Right cardiac atrium (tissue), 5 donors: ENCODE data around the gene EPS8L3. TPM values are rescaled to one million over a fixed set of nuclear protein-coding genes. Genes with fewer than 3 reads are reported as not detected.
A peak's percentile ranks its signal among the peaks of the same experiment; 100 is the strongest.

Source experiments
- ATAC-seq, 2 donors: fragments of 200-7000 bp; cut with Tn5 transposase; one replicate each; pipeline versions ENCODE4 v1.8.0 to v1.9.1; 2020; ENCODE audit warnings: moderate library complexity in 2 of 2, mild to moderate bottlenecking in 1 of 2
- DNase-seq, 3 donors: peaks; one replicate each; pipeline ENCODE4 v3.0.0-alpha.2; 2020
- H3K27ac ChIP-seq: one replicate; pipeline ENCODE4 v1.5.1; 2013; ENCODE audit warnings: mild to moderate bottlenecking, low read length, control low read depth, moderate library complexity
- H3K27me3 ChIP-seq: one replicate; pipeline ENCODE4 v1.6.1; 2013; ENCODE audit not compliant: control insufficient read depth, insufficient read depth
- H3K4me1 ChIP-seq: one replicate; pipeline ENCODE4 v1.6.1; 2013; ENCODE audit warnings: low read length; ENCODE audit not compliant: control insufficient read depth, insufficient read depth
- H3K4me3 ChIP-seq: one replicate; pipeline ENCODE4 v1.5.1; 2013; ENCODE audit warnings: low read length, control low read depth
- H3K9me3 ChIP-seq: one replicate; pipeline ENCODE4 v1.6.1; 2013; ENCODE audit warnings: low read length; ENCODE audit not compliant: control insufficient read depth
- WGBS: extraction: QIAGEN DNeasy Blood & Tissue Kit; methylation state at CpG from one replicate; pipeline ENCODE4 v1.1.7; 2013; 5-methylcytosine and 5-hydroxymethylcytosine counted together
- intact Hi-C, 4 donors: fragments of 100-400 bp; cut with DNase I; formaldehyde crosslinking; loops; one replicate each; pipeline versions ENCODE4 v1.11.0 to v1.14.0; 2022 to 2023
- polyA plus RNA-seq: library from polyadenylated mRNA; stranded (reverse); fragments of 200-250 nt; gene quantifications from one replicate; pipeline ENCODE4 v1.2.3, GENCODE V29; 2013
- total RNA-seq, 4 donors: library from RNA; stranded (reverse); fragmentation: NEBNext Ultra II Directional; extraction: Animal tissue kit (Norgen Biotek cat#: 25700); gene quantifications; one replicate each; pipeline ENCODE4 v1.2.1, GENCODE V29; 2021
- donor health status: healthy with polysubstance abuse.
- donor health status: DM: no; HTN: yes; CAD: no.
- donor health status: DM: no; HTN: no; CAD: no.
- donor health status: DM: no; HTN: yes; CAD: no; lungs with severe emphysema.
- donor health status: DM: yes; HTN: yes; CAD: no.

Gene EPS8L3
- total and polyA plus RNA-seq, 5 donors = not detected

- 88% methylated on average over 6 of the region's 6 CpGs for WGBS
- H3K27me3 ChIP-seq = no peaks in the 10 kb centered on the region
- ATAC-seq = no peak
- no peak overlapping the region for H3K27ac ChIP-seq
- H3K9me3 ChIP-seq = no peaks in the 10 kb centered on the region
- intact Hi-C loops = loop anchor here in 3 of 4 donors (2.0 to 10.0 kb wide), 2 partner anchors 208 to 232 kb away; partner anchors contain the start of genes AHCYL1 (in 2 of the 3) and GNAI3 (in 1 of the 3)
- H3K4me1 ChIP-seq = no peaks in the 10 kb centered on the region
- no peak overlapping the region for H3K4me3 ChIP-seq
- DNase-seq = no peak
Measured at GRCh38 chr1:109776206-109776835, 12.6 kb upstream of the EPS8L3 start.

GRCh38 chr1:109775398-109775797 is 11.7 kb upstream of the EPS8L3 start:
- H3K4me1 ChIP-seq = no peaks in the 10 kb centered on the region
- intact Hi-C loops = loop anchor here in 1 of 4 donors (10.0 kb wide), 1 partner anchor 231 kb away; the partner anchor contains the start of gene GNAI3
- H3K27me3 ChIP-seq = no peaks in the 10 kb centered on the region
- 22% methylated on average over 1 of the region's 1 CpG for WGBS
- H3K4me3 ChIP-seq = no peak overlapping the region
- H3K9me3 ChIP-seq = no peaks in the 10 kb centered on the region
- DNase-seq (no peak), ATAC-seq (no peak)
- H3K27ac ChIP-seq = no peak overlapping the region

DNA sequence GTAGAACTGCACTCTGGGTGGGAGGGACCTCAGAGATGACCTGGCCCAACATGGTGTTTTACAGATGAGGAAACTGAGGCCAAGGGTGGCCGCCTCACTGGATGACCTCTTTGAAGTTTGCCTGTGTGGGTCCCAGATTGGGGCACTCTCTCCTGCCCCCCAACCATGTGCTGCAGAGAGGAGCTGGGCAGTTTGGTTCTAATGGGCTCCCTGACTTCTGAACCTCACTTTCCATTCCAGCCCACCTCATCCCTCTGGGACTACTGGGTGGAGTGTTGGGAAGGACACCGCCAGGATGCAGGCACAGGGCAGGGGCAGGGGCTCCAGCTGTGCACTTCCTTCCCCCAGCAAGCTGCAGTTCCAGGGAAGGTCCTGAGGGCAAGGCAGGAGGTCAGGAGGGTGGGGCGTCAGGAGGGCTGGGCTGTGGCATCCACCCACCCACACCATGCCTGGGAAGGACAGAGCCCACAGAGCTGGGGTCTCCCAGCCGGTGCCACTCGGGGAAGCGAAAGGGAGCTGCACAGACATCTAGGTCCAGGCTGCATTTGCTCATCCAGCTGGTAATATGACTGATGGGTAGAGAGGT is 10.3 kb upstream of the EPS8L3 start:
- H3K4me3 ChIP-seq = no peak overlapping the region
- H3K27ac ChIP-seq = no peak overlapping the region
- intact Hi-C loops = loop anchor here (2.0 to 10.0 kb wide), 5 partner anchors 132 to 229 kb away; partner anchors contain the start of gene GNAI3 (in 3 of the 4)
- H3K9me3 ChIP-seq = no peaks in the 10 kb centered on the region
- no peaks in the 10 kb centered on the region for H3K4me1 ChIP-seq
- peak; percentile 1 to 2 for ATAC-seq
- DNase-seq = peak in 1 of 3 donors; percentile 14
- H3K27me3 ChIP-seq = no peaks in the 10 kb centered on the region
- WGBS = 57% methylated on average over 6 of the region's 6 CpGs

GRCh38 chr1:109773203-109773899 is 9.6 kb upstream of the EPS8L3 start:
- intact Hi-C loops = loop anchor here (2.0 to 10.0 kb wide), 5 partner anchors 131 to 229 kb away; partner anchors contain the start of gene GNAI3 (in 3 of the 4)

DNA sequence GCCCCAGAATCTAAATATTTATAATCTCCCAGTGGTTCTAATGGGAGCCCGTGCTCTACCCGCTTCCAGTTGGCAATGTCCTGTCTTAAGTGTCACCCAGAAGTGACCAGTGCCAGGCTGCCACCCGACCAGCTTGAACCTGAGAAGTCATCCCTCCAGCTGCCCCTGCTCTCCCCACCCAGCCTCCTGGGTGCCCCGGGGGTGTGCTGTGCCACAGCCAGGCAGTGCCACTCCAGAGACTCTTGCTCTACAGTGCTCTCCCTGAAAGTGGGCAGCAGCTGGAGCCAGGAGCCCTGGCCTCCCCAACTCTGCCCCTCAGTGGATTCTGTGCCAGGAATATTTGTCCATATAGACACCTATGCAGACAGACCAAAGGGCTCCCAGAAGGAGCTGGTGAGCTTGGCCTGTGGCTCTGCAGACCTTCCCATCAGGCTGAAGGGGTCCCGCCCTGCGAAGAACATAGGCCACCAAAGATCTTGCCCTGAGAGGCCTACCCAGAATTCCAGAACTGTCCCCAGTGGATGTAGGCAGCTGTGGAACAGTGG is 9.0 kb upstream of the EPS8L3 start:
- Histone ChIP-seq H3K9me3 (no peaks in the 10 kb centered on the region), H3K27me3 (no peaks in the 10 kb centered on the region), H3K4me3 (no peak overlapping the region), H3K27ac (no peak overlapping the region), H3K4me1 (no peaks in the 10 kb centered on the region)
- DNase-seq = peak in 1 of 3 donors; percentile 6
- intact Hi-C loops = loop anchor here (2.0 to 10.0 kb wide), 5 partner anchors 130 to 228 kb away; partner anchors contain the start of gene GNAI3 (in 3 of the 4)
- no peak for ATAC-seq
- WGBS = 93% methylated on average over 6 of the region's 6 CpGs

More at GRCh38 chr1:109773203-109773899, 9.6 kb upstream of the EPS8L3 start:
- DNase-seq = peak; percentile 85 to 92 (median 92)
- H3K4me3 ChIP-seq = no peak overlapping the region
- H3K27ac ChIP-seq = no peak overlapping the region
- no peaks in the 10 kb centered on the region for H3K9me3 ChIP-seq
- H3K27me3 ChIP-seq = no peaks in the 10 kb centered on the region
- H3K4me1 ChIP-seq = no peaks in the 10 kb centered on the region
- ATAC-seq = peak; percentile 86 to 87
- 40% methylated on average over 17 of the region's 17 CpGs for WGBS

DNA sequence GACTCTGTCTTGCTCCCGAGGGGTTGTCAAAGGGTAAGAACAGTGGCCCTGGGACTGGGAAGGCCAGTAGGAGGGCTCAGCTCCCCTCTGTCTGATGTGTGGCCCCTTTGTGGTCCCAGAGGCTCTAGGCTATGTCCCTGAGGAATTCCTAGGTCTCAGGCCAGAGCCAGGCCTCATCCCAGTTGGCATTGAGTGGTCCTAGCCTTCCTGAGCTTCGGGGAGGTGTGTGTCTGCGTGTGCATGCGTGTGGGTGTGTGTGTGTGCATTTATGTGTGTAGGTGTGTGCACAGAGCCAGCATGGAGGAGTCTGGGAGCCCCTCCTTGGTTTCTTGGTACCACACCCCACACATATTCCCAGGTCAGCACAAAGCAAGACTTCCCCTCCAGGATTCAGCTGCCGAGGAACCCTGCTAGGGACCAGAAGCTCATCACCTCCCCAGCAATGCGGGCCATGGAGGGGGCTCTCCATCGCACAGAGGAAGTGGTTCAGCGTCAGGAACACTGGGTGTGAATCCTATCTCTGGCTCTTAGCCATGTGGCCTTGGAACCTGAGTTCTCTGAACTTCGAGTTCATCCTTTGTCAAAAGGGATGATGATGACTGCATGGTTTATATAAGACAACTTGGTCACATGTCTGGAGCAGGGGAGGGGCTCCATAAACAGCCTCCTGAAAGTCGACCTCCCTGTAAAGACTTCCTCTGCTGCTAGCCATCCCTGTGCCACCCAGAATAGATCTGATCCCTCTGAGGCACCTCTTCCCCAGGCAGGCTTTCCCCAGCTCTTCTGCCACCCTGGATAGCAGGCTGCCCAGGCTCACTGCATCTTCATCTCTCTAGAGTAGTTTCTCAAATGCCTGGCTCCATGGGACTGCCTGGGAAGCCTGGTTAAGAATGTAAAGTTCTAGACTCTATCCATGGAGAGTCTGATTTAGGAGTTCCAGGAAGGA is 8.3 kb upstream of the EPS8L3 start:
- WGBS = 59% methylated on average over 10 of the region's 10 CpGs
- Histone ChIP-seq H3K4me1 (no peaks in the 10 kb centered on the region), H3K9me3 (no peaks in the 10 kb centered on the region), H3K27me3 (no peaks in the 10 kb centered on the region), H3K27ac (no peak overlapping the region), H3K4me3 (no peak overlapping the region)
- ATAC-seq (no peak), DNase-seq (peak in 1 of 3 donors; percentile 12)
- intact Hi-C loops = loop anchor here (2.0 to 10.0 kb wide), 5 partner anchors 130 to 227 kb away; partner anchors contain the start of gene GNAI3 (in 3 of the 4)

- Histone ChIP-seq H3K9me3 (no peaks in the 10 kb centered on the region), H3K27ac (no peak overlapping the region), H3K27me3 (no peaks in the 10 kb centered on the region), H3K4me3 (no peak overlapping the region), H3K4me1 (no peaks in the 10 kb centered on the region)
- ATAC-seq = peak; percentile 7 to 30
- 57% methylated on average over 11 of the region's 11 CpGs for WGBS
- intact Hi-C loops = loop anchor here in 3 of 4 donors (5.0 to 10.0 kb wide), 3 partner anchors 128 to 226 kb away; partner anchors contain the start of gene GNAI3 (in 3 of the 3)
- peak; percentile 41 to 80 (median 80) for DNase-seq
Measured at GRCh38 chr1:109770331-109771095, 6.8 kb upstream of the EPS8L3 start.

DNA sequence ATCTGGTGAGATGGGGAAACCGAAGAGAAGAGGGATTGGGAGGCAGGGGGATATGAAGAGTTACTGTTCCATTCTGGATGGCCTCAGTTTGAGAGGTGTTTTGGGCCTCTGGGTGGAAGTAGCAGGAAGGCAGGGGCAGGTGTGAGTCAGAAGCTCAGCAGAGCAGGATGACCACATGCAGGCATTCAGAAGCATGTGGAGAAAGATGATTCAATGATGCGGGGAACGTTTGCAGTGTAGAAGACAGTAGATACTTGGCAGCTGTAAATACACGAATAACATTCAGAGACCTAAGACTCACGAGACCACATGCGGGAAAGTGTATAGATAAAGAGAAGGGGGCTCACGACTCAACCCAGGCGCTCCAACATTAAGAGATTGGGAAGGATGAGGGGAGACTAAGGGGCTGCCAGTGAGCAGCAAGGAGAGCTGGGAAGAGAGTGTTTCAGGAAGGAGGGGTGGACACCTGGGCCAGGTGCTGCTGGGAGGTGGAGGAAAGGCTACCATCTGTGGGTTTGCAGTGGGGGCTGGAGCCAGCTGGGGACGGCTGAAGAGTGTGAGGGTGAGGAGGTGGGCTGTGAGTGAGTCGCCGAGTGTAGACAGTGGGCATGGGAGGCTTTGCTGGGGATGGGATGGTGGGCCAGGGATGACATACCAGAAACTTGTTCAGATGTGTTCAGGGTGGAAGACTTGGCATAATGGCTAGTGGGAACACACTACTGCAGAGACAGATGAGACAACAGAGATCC is 5.8 kb upstream of the EPS8L3 start:
- Histone ChIP-seq H3K4me1 (no peaks in the 10 kb centered on the region), H3K27ac (no peak overlapping the region), H3K9me3 (no peaks in the 10 kb centered on the region), H3K4me3 (no peak overlapping the region), H3K27me3 (no peaks in the 10 kb centered on the region)
- 89% methylated on average over 11 of the region's 11 CpGs for WGBS
- intact Hi-C loops = loop anchor here in 3 of 4 donors (5.0 to 10.0 kb wide), 3 partner anchors 127 to 225 kb away; partner anchors contain the start of gene GNAI3 (in 3 of the 3)
- ATAC-seq = no peak
- peak in 1 of 3 donors; percentile 1 for DNase-seq

DNA sequence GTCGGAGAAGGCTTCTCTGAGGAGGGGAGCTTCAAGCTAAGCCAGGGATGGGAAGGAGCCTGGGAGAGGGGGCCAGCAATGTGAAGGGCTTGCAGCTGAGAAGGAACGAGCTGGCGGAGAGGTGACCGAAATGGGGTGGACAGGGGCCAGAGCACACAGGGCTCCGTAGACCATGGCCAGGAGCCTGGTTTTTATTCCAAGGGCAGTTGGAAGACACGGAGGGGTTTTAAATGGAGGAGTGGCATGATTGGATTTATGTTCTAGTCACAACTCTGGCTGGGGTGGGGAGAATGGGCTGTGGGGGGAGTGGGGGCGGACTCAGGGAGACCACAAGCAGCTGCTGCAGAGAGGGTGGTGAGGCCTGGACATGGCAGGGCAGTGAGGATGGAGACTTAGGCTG is 5.1 kb upstream of the EPS8L3 start:
- ATAC-seq (no peak), DNase-seq (peak in 1 of 3 donors; percentile 2)
- no peak overlapping the region for H3K27ac ChIP-seq
- no peak overlapping the region for H3K4me3 ChIP-seq
- intact Hi-C loops = no loop called here
- 81% methylated on average over 7 of the region's 7 CpGs for WGBS
- H3K4me1 ChIP-seq = no peaks in the 10 kb centered on the region
- no peaks in the 10 kb centered on the region for H3K27me3 ChIP-seq
- no peaks in the 10 kb centered on the region for H3K9me3 ChIP-seq
